Common myeloid progenitor, CD34-positive (primary cell): Measurements from ENCODE around the gene SH3GL3.

ENCODE experiments used
- CTCF ChIA-PET: fragments of 350-600 bp; sonication (Branson Sonifier 250); formaldehyde crosslinking; loops from one replicate; lab custom pipeline; 2021; ENCODE audit warnings: antibody characterized with exemption; lab: Charles Lee
- POLR2A ChIA-PET: fragments of 350-600 bp; sonication (Branson Sonifier 250); formaldehyde crosslinking; loops from one replicate; lab custom pipeline; 2021; ENCODE audit warnings: antibody characterized with exemption; lab: Charles Lee
- DNase-seq, 3 donors: peaks; one replicate each; pipeline versions ENCODE4 v3.0.0 to v3.0.0-alpha.2; 2013
- H3K27ac ChIP-seq, 2 experiments: 1 replicate in 1 of 2; 2 replicates in 1 of 2; pipeline ENCODE4 v1.7.0; 2013; ENCODE audit warnings: inconsistent platforms in 2 of 2, low read length in 2 of 2, mild to moderate bottlenecking in 2 of 2, low read depth in 1 of 2, moderate library complexity in 1 of 2; ENCODE audit not compliant: severe bottlenecking in 2 of 2, insufficient read depth in 1 of 2, poor library complexity in 1 of 2
- H3K27me3 ChIP-seq, 5 experiments: replicated peaks in 2 of 5; 1 replicate in 3 of 5; 2 replicates in 2 of 5; pipeline versions ENCODE4 v1.6.1 to v1.7.0; 2013; ENCODE audit warnings: low read length in 4 of 5, mild to moderate bottlenecking in 2 of 5, moderate library complexity in 2 of 5, inconsistent platforms in 1 of 5; ENCODE audit not compliant: insufficient read depth in 5 of 5, control insufficient read depth in 4 of 5
- H3K36me3 ChIP-seq, 4 experiments: 1 replicate in 2 of 4; 2 replicates in 2 of 4; pipeline versions ENCODE4 v1.6.1 to v1.7.0; 2013; ENCODE audit warnings: low read length in 3 of 4, control low read depth in 1 of 4, mild to moderate bottlenecking in 1 of 4; ENCODE audit not compliant: control insufficient read depth in 4 of 4, insufficient read depth in 4 of 4
- H3K4me1 ChIP-seq, 4 experiments: 1 replicate in 3 of 4; 2 replicates in 1 of 4; pipeline versions ENCODE4 v1.6.1 to v1.7.1; 2013; ENCODE audit warnings: low read length in 3 of 4, mild to moderate bottlenecking in 3 of 4, control low read depth in 1 of 4, inconsistent platforms in 1 of 4, moderate library complexity in 1 of 4; ENCODE audit not compliant: control insufficient read depth in 4 of 4, insufficient read depth in 4 of 4; ENCODE audit errors: control extremely low read depth in 1 of 4
- H3K4me3 ChIP-seq, 7 experiments: 1 replicate in 4 of 7; 2 replicates in 3 of 7; pipeline versions ENCODE4 v1.5.1 to v1.7.0; 2013; ENCODE audit warnings: mild to moderate bottlenecking in 7 of 7, low read length in 6 of 7, moderate library complexity in 6 of 7, inconsistent platforms in 2 of 7, low read depth in 2 of 7, control low read depth in 1 of 7; ENCODE audit not compliant: insufficient read depth in 4 of 7, control insufficient read depth in 1 of 7; ENCODE audit errors: extremely low read depth in 1 of 7
- H3K9me3 ChIP-seq, 5 experiments: 1 replicate in 4 of 5; 2 replicates in 1 of 5; pipeline versions ENCODE4 v1.6.1 to v1.7.1; 2013; ENCODE audit warnings: low read length in 4 of 5, mild to moderate bottlenecking in 2 of 5, inconsistent platforms in 1 of 5, low read depth in 1 of 5, moderate library complexity in 1 of 5; ENCODE audit not compliant: control insufficient read depth in 4 of 5, insufficient read depth in 2 of 5; ENCODE audit errors: control extremely low read depth in 1 of 5
- WGBS: methylation state at CpG from one replicate; pipeline ENCODE4 v1.1.5; 2013; ENCODE audit not compliant: insufficient coverage; 5-methylcytosine and 5-hydroxymethylcytosine counted together

The SH3GL3 gene

GRCh38 chr15:83569341-83569740, 122.2 kb downstream of the SH3GL3 start:
- Histone ChIP-seq H3K4me1 (no peaks in the 10 kb centered on the region), H3K27me3 (peaks cover 0 to 2% (median 0%) of the 10 kb centered on the region in 5 experiments), H3K4me3 (no peak overlapping the region), H3K36me3 (no peaks in the 10 kb centered on the region), H3K9me3 (no peaks in the 10 kb centered on the region), H3K27ac (no peak overlapping the region)
- ChIA-PET POLR2A (no interaction called here), CTCF (interaction anchor here (0.9 to 1.4 kb wide), 3 partner anchors 8 to 465 kb away, joined by 3 read pairs; no protein-coding TSS in a partner anchor)
- no peak for DNase-seq

- no peaks in the 10 kb centered on the region for H3K4me1 ChIP-seq
- peaks cover 0 to 2% (median 0%) of the 10 kb centered on the region in 5 experiments for H3K27me3 ChIP-seq
- H3K9me3 ChIP-seq: no peaks in the 10 kb centered on the region
- DNase-seq: no peak
- H3K4me3 ChIP-seq: no peak overlapping the region
- CTCF ChIA-PET: interaction anchor here (0.8 to 3.2 kb wide), 4 partner anchors 8 to 322 kb away, joined by 3 to 11 read pairs (median 6); no protein-coding TSS in a partner anchor
- H3K27ac ChIP-seq: no peak overlapping the region
- no peaks in the 10 kb centered on the region for H3K36me3 ChIP-seq
- WGBS: 96% methylated on average over 5 of the region's 6 CpGs
- POLR2A ChIA-PET: no interaction called here
Measured at GRCh38 chr15:83570756-83571155, 123.6 kb downstream of the SH3GL3 start.

DNA sequence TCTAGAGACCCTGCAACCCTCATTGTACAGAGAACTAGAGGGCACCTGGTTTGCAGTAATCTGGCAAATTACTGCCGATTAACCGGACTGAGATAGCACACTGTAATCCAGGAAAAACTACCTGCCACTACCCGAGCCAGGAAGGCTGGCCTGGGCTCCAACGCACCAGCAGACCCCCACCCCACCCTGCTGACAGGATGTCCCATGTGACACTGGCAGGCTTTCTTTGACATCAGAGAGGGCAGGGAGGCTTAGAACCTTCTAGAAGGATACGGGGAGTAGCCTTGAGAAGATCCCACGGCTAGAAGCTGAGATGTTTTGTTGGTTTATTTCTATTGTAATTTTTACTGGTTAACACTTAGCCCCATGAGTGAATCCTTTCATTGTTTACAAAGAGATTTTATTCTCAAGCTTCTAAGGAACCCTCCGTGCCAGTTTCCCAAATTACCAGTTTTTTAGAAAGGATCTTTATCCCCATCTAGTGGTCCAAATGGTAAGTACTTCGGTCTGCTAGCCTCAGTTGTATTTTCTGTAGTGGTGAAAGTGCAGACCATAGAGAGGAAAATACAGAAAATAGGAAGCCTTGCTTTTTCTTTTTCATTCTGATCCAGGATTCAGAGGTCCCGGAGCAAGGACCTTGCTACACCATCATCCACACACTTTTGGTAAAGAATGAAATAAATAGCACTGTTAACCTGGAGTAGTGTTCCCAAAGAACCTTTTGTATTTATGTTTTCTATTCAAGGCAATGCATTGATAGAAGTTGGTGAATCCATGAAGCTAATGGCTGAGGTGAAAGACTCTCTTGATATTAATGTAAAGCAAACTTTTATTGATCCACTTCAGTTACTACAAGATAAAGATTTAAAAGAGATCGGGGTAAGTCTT, 124.9 kb downstream of the SH3GL3 start:
- no peak overlapping the region for H3K27ac ChIP-seq
- H3K36me3 ChIP-seq: no peaks in the 10 kb centered on the region
- WGBS: 71% methylated on average over 4 of the region's 10 CpGs
- CTCF ChIA-PET: interaction anchor here (1.4 to 3.2 kb wide), 7 partner anchors 10 to 323 kb away, joined by 4 to 11 read pairs (median 8); partner anchors contain the start of gene SH3GL3
- H3K4me1 ChIP-seq: no peaks in the 10 kb centered on the region
- POLR2A ChIA-PET: no interaction called here
- peaks cover 0 to 2% (median 0%) of the 10 kb centered on the region in 5 experiments for H3K27me3 ChIP-seq
- DNase-seq: peak; percentile 14 to 41 (median 37)
- H3K4me3 ChIP-seq: no peak overlapping the region
- H3K9me3 ChIP-seq: no peaks in the 10 kb centered on the region

DNA sequence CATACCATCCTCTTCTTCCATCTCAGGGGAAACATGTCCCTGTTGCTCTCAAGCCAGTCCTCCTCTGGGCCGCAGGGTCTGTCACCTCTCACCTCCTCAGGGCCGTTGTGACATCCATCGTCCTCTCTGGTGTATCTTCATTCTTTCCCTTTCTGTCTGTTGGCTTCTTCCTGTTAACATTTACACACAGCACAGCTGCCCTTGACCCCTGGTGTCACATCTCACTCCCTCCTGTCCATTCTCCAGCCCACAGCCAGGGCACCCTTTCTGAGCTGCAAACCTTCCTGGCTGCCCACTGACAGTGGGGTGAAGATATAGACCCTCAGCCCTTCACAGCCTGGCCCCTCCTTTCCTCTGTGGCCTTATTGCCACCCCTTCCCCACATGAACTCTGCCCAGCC, 127.2 kb downstream of the SH3GL3 start:
- Histone ChIP-seq H3K27me3 (peaks cover 0 to 2% (median 0%) of the 10 kb centered on the region in 5 experiments), H3K36me3 (no peaks in the 10 kb centered on the region), H3K4me3 (no peak overlapping the region), H3K27ac (no peak overlapping the region), H3K4me1 (no peaks in the 10 kb centered on the region), H3K9me3 (no peaks in the 10 kb centered on the region)
- ChIA-PET CTCF (interaction anchor here (1.3 to 1.6 kb wide), 2 partner anchors 11 to 13 kb away, joined by 3 read pairs; no protein-coding TSS in a partner anchor), POLR2A (no interaction called here)
- WGBS: 97% methylated on average over 3 of the region's 3 CpGs
- no peak for DNase-seq

GRCh38 chr15:83578691-83579090, 131.6 kb downstream of the SH3GL3 start:
- no peak for DNase-seq
- Histone ChIP-seq H3K27ac (no peak overlapping the region), H3K27me3 (no peaks in the 10 kb centered on the region), H3K9me3 (no peaks in the 10 kb centered on the region), H3K36me3 (no peaks in the 10 kb centered on the region), H3K4me3 (no peak overlapping the region), H3K4me1 (no peaks in the 10 kb centered on the region)
- POLR2A ChIA-PET: no interaction called here
- WGBS: 99% methylated on average over 7 of the region's 8 CpGs
- CTCF ChIA-PET: interaction anchor here (1.8 kb wide), 1 partner anchor 13 kb away, joined by 6 read pairs; no protein-coding TSS in a partner anchor

DNA sequence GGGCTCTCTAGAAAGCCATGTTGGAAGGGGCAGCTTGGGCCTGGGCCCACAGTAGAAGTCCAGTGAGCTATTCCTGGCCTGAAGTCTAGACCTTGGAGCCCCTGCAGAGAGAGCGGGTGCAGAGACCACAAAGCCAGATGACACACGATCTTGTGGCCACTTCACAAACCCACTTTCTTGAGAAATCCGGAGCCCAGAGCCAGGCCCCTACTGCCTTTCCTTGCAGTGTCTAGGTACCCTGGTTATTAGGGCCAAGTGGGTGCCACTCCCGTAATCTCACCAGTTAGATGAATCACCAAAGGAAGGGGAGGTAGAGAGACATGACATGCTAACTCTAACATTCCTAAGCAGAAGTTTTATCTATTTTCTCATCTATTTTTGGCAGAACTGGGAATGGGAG, 134.2 kb downstream of the SH3GL3 start:
- POLR2A ChIA-PET: no interaction called here
- no peaks in the 10 kb centered on the region for H3K36me3 ChIP-seq
- no peaks in the 10 kb centered on the region for H3K9me3 ChIP-seq
- no peak for DNase-seq
- 91% methylated on average over 3 of the region's 4 CpGs for WGBS
- H3K27ac ChIP-seq: no peak overlapping the region
- no peak overlapping the region for H3K4me3 ChIP-seq
- H3K27me3 ChIP-seq: peaks cover 0 to 3% (median 0%) of the 10 kb centered on the region in 5 experiments
- H3K4me1 ChIP-seq: no peaks in the 10 kb centered on the region
- CTCF ChIA-PET: no interaction called here

DNA sequence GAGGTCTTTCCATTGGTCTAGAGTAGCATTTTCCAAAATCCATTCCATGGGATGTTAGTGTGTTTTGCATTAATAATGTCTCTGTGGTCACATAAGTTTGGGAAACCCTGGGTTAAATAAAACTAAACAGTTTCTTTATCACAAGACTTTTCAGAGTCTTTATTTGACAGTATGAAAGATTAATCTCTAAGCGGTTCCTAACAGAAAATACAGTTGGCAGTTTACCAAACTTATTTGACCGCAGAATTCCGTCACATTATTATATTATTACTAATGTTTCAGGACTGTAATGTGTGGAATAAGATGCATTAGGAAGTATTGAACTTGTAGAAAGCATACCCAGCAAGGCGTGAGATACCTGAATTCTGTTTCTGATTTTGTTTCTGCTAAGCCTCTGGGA, 135.2 kb downstream of the SH3GL3 start:
- Histone ChIP-seq H3K27me3 (peaks cover 0 to 3% (median 0%) of the 10 kb centered on the region in 5 experiments), H3K36me3 (no peaks in the 10 kb centered on the region), H3K4me1 (no peaks in the 10 kb centered on the region), H3K9me3 (no peaks in the 10 kb centered on the region), H3K4me3 (no peak overlapping the region), H3K27ac (no peak overlapping the region)
- ChIA-PET CTCF (no interaction called here), POLR2A (no interaction called here)
- 100% methylated on average over 1 of the region's 4 CpGs for WGBS
- DNase-seq: no peak
